H9 (cell line): Measurements from ENCODE around the gene ZNF800. TPM values are rescaled to one million over a fixed set of nuclear protein-coding genes. Genes with fewer than 3 reads are reported as not detected.

Experiments
- DNase-seq: peaks from one replicate; pipeline ENCODE4 v3.0.0-alpha.2; 2017
- H2AFZ ChIP-seq: one replicate; pipeline ENCODE4 v1.6.1; 2013; ENCODE audit warnings: mild to moderate bottlenecking, low read length, control low read depth, moderate library complexity
- H2AK5ac ChIP-seq: 2 replicates; pipeline ENCODE4 v1.6.1; 2013; ENCODE audit warnings: low read length, control low read depth, mixed read lengths; ENCODE audit not compliant: insufficient read length
- H2BK120ac ChIP-seq: one replicate; pipeline ENCODE4 v1.6.1; 2013; ENCODE audit warnings: low read depth, mild to moderate bottlenecking, low read length, control low read depth, inconsistent platforms; ENCODE audit not compliant: poor library complexity, severe bottlenecking
- H2BK12ac ChIP-seq: 2 replicates; pipeline ENCODE4 v1.6.1; 2013; ENCODE audit warnings: low read length, control low read depth, mixed read lengths, low read depth; ENCODE audit not compliant: insufficient read length
- H2BK15ac ChIP-seq: 2 replicates; pipeline ENCODE4 v1.6.1; 2013; ENCODE audit warnings: low read depth, low read length, control low read depth
- H2BK20ac ChIP-seq: one replicate; pipeline ENCODE4 v1.6.1; 2013; ENCODE audit warnings: low read depth, mild to moderate bottlenecking, low read length, control low read depth, inconsistent platforms; ENCODE audit not compliant: poor library complexity, severe bottlenecking
- H2BK5ac ChIP-seq: 2 replicates; pipeline ENCODE4 v1.6.1; 2013; ENCODE audit warnings: low read length, control low read depth, mixed read lengths; ENCODE audit not compliant: insufficient read length
- H3K14ac ChIP-seq: 2 replicates; pipeline ENCODE4 v1.6.1; 2013; ENCODE audit warnings: low read length, control low read depth; ENCODE audit not compliant: insufficient read depth
- H3K18ac ChIP-seq: 2 replicates; pipeline ENCODE4 v1.6.1; 2013; ENCODE audit warnings: low read depth, mild to moderate bottlenecking, mixed read lengths, low read length, control low read depth; ENCODE audit not compliant: insufficient read length
- H3K23ac ChIP-seq: 2 replicates; pipeline ENCODE4 v1.6.1; 2013; ENCODE audit warnings: low read length, control low read depth, mixed read lengths, low read depth; ENCODE audit not compliant: insufficient read length
- H3K23me2 ChIP-seq: 2 replicates; pipeline ENCODE4 v1.6.1; 2013; ENCODE audit warnings: low read depth, mild to moderate bottlenecking, mixed read lengths, low read length, control low read depth; ENCODE audit not compliant: insufficient read length, poor library complexity, severe bottlenecking
- H3K27ac ChIP-seq: 2 replicates; pipeline ENCODE4 v1.5.1; 2013; ENCODE audit warnings: low read length, control low read depth, mixed read lengths, low read depth; ENCODE audit not compliant: insufficient read length
- H3K27me3 ChIP-seq: 2 replicates; pipeline ENCODE4 v1.6.1; 2013; ENCODE audit warnings: low read length, control low read depth, inconsistent platforms; ENCODE audit not compliant: insufficient read depth
- H3K4ac ChIP-seq: 2 replicates; pipeline ENCODE4 v1.6.1; 2013; ENCODE audit warnings: low read depth, mild to moderate bottlenecking, control low read depth, inconsistent platforms, low read length, moderate library complexity
- H3K4me1 ChIP-seq: 2 replicates; pipeline ENCODE4 v1.6.1; 2013; ENCODE audit warnings: low read length, control low read depth, inconsistent platforms; ENCODE audit not compliant: insufficient read depth
- H3K4me2 ChIP-seq: 2 replicates; pipeline ENCODE4 v1.6.1; 2013; ENCODE audit warnings: low read length, control low read depth, mixed read lengths; ENCODE audit not compliant: insufficient read length, insufficient read depth
- H3K56ac ChIP-seq: 2 replicates; pipeline ENCODE4 v1.6.1; 2013; ENCODE audit warnings: low read depth, mild to moderate bottlenecking, mixed read lengths, low read length, control low read depth; ENCODE audit not compliant: insufficient read length
- H3K79me1 ChIP-seq: 2 replicates; pipeline ENCODE4 v1.6.1; 2013; ENCODE audit warnings: low read depth, mild to moderate bottlenecking, moderate library complexity, low read length, control low read depth, inconsistent platforms; ENCODE audit not compliant: insufficient read depth, poor library complexity, severe bottlenecking
- H3K79me2 ChIP-seq: 2 replicates; pipeline ENCODE4 v1.6.1; 2013; ENCODE audit warnings: low read length, control low read depth, inconsistent platforms; ENCODE audit not compliant: insufficient read depth
- H3K9ac ChIP-seq: 2 replicates; pipeline ENCODE4 v1.6.1; 2013; ENCODE audit warnings: low read length, control low read depth, mixed read lengths; ENCODE audit not compliant: insufficient read length; ENCODE audit errors: extremely low read depth
- H3K9me3 ChIP-seq: one replicate; pipeline ENCODE4 v1.6.1; 2013; ENCODE audit warnings: low read depth, low read length, inconsistent platforms; ENCODE audit not compliant: control insufficient read depth
- H3T11ph ChIP-seq: one replicate; pipeline ENCODE4 v1.6.1; 2013; ENCODE audit warnings: mild to moderate bottlenecking, low read length, control low read depth, inconsistent platforms
- H4K20me1 ChIP-seq: one replicate; pipeline ENCODE4 v1.6.1; 2013; ENCODE audit not compliant: control insufficient read depth, insufficient read length, insufficient read depth
- H4K5ac ChIP-seq: 2 replicates; pipeline ENCODE4 v1.6.1; 2013; ENCODE audit warnings: low read depth, mild to moderate bottlenecking, mixed read lengths, low read length, control low read depth; ENCODE audit not compliant: insufficient read length
- H4K8ac ChIP-seq: replicated peaks from 2 replicates; pipeline ENCODE4 v1.6.1; 2013; ENCODE audit warnings: low read length, control low read depth, mixed read lengths, low read depth; ENCODE audit not compliant: insufficient read length
- H4K91ac ChIP-seq: 2 replicates; pipeline ENCODE4 v1.6.1; 2013; ENCODE audit warnings: low read depth, mild to moderate bottlenecking, moderate library complexity, mixed read lengths, low read length, control low read depth; ENCODE audit not compliant: insufficient read length
- H3K27ac Mint-ChIP-seq, 3 experiments: 2 replicates in 2 of 3; 3 replicates in 1 of 3; pipeline ENCODE4 v1.8.0; 2020 to 2021; ENCODE audit warnings: mixed read lengths in 3 of 3, mild to moderate bottlenecking in 1 of 3, moderate library complexity in 1 of 3
- H3K27me3 Mint-ChIP-seq: 2 replicates; pipeline ENCODE4 v1.8.0; 2021; ENCODE audit warnings: low read depth, mild to moderate bottlenecking, moderate library complexity, mixed read lengths
- H3K36me3 Mint-ChIP-seq, 3 experiments: 2 replicates in 2 of 3; 3 replicates in 1 of 3; pipeline ENCODE4 v1.8.0; 2020 to 2021; ENCODE audit warnings: low read depth in 3 of 3, mixed read lengths in 3 of 3; ENCODE audit not compliant: insufficient read depth in 1 of 3
- H3K4me1 Mint-ChIP-seq, 2 experiments: 2 replicates each; pipeline ENCODE4 v1.8.0; 2020; ENCODE audit warnings: mixed read lengths in 2 of 2
- H3K4me3 Mint-ChIP-seq, 2 experiments: 2 replicates in 1 of 2; 3 replicates in 1 of 2; pipeline ENCODE4 v1.8.0; 2020 to 2021; ENCODE audit warnings: mild to moderate bottlenecking in 2 of 2, mixed read lengths in 2 of 2, moderate library complexity in 1 of 2
- H3K9me3 Mint-ChIP-seq, 2 experiments: 2 replicates in 1 of 2; 3 replicates in 1 of 2; pipeline ENCODE4 v1.8.0; 2020; ENCODE audit warnings: mild to moderate bottlenecking in 2 of 2, mixed read lengths in 2 of 2, moderate library complexity in 1 of 2
- WGBS: extraction: QIAGEN DNeasy Blood & Tissue Kit; methylation state at CpG from one replicate; pipeline ENCODE4 v1.1.7; 2013; ENCODE audit warnings: missing lambda C conversion rate, low lambda C conversion rate, mixed read lengths; ENCODE audit not compliant: insufficient read length; ENCODE audit errors: extremely low coverage; 5-methylcytosine and 5-hydroxymethylcytosine counted together
- total RNA-seq: library from RNA; stranded (reverse); gene quantifications from 2 replicates; pipeline ENCODE4 v1.2.1, GENCODE V29; 2021
- TF ChIP-seq, protein P1 (sequence below): fragments of 200-600 bp; sonication (generic); conservative IDR thresholded peaks from 3 replicates; pipeline ENCODE4 v1.8.0; 2021; ENCODE audit warnings: antibody characterized with exemption, mild to moderate bottlenecking

ZNF800 gene
- total RNA-seq, 1 experiment from 2014 or later = 11.0 TPM

DNA sequence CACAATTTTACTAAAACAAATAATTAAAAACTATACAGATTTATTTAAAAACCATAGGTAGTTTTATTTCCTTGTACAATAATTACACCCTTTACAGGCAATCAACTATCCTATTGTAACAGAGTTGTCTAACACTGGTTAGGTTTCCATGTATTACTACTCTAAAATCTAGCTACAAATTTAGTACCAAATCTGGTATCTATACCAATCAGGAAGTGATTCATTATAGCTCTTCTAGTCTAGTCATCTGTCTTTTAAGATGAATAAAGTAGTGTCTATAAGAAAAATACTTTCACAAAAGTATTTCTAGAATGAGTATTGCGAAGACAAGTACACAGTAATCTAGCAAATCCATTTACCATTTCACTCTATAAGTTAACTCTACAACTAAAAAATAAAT, 16.9 kb downstream of the ZNF800 start:
- Histone ChIP-seq H3K79me2 (no peaks in the 10 kb centered on the region), H3K9ac (no peak overlapping the region), H3K27me3 (no peaks in the 10 kb centered on the region), H2AK5ac (no peak overlapping the region), H2AFZ (no peak overlapping the region), H3K4me2 (no peak overlapping the region), H3K56ac (no peak overlapping the region), H2BK12ac (no peak overlapping the region), H2BK120ac (no peak overlapping the region), H4K8ac (no peak overlapping the region), H3T11ph (no peak overlapping the region), H3K14ac (no peak overlapping the region), H4K20me1 (no peaks in the 10 kb centered on the region), H3K27ac (no peak overlapping the region), H4K5ac (no peak overlapping the region), H3K4me1 (no peaks in the 10 kb centered on the region), H4K91ac (no peak overlapping the region), H3K79me1 (no peaks in the 10 kb centered on the region), H3K23me2 (no peaks in the 10 kb centered on the region), H3K18ac (no peak overlapping the region), H2BK15ac (no peak overlapping the region), H3K4ac (no peak overlapping the region), H3K9me3 (no peaks in the 10 kb centered on the region), H3K23ac (no peak overlapping the region), H2BK20ac (no peak overlapping the region), H2BK5ac (no peak overlapping the region)
- Mint-ChIP-seq H3K4me1 (no peaks in the 10 kb centered on the region), H3K27ac (no peak overlapping the region), H3K4me3 (no peak overlapping the region), H3K36me3 (peaks cover 0 to 15% (median 0%) of the 10 kb centered on the region in 3 experiments; a peak in 3 of 7 replicates), H3K27me3 (no peaks in the 10 kb centered on the region), H3K9me3 (no peaks in the 10 kb centered on the region)
- no CpG with 5 or more reads among the region's 1 CpG for WGBS
- no peak for DNase-seq
- TF ChIP-seq, protein P1, sequence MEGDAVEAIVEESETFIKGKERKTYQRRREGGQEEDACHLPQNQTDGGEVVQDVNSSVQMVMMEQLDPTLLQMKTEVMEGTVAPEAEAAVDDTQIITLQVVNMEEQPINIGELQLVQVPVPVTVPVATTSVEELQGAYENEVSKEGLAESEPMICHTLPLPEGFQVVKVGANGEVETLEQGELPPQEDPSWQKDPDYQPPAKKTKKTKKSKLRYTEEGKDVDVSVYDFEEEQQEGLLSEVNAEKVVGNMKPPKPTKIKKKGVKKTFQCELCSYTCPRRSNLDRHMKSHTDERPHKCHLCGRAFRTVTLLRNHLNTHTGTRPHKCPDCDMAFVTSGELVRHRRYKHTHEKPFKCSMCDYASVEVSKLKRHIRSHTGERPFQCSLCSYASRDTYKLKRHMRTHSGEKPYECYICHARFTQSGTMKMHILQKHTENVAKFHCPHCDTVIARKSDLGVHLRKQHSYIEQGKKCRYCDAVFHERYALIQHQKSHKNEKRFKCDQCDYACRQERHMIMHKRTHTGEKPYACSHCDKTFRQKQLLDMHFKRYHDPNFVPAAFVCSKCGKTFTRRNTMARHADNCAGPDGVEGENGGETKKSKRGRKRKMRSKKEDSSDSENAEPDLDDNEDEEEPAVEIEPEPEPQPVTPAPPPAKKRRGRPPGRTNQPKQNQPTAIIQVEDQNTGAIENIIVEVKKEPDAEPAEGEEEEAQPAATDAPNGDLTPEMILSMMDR = no peak
